A549 (cell line): Measurements from ENCODE around the gene SERPINA4.

Experiments
- CBX8 ChIP-seq: fragments of 200-600 bp; sonication (generic); IDR thresholded peaks from 2 replicates; pipeline ENCODE4 v1.6.1; 2016
- CEBPB ChIP-seq, 2 experiments: fragments of >200 bp in 1 of 2; sonication (Bioruptor Twin) in 1 of 2; formaldehyde crosslinking in 1 of 2; IDR thresholded peaks; 2 replicates each; pipeline ENCODE4 v1.6.1; 2012 to 2016
- CTCF ChIP-seq: fragments of >200 bp; sonication (Bioruptor Twin); formaldehyde crosslinking; IDR thresholded peaks from 3 replicates; pipeline ENCODE4 v1.5.1; 2016
- E2F6 ChIP-seq: IDR thresholded peaks from 2 replicates; pipeline ENCODE4 v1.6.1; 2012; ENCODE audit warnings: low read depth, borderline replicate concordance
- ELK1 ChIP-seq: fragments of 150-350 bp; IDR thresholded peaks from 2 replicates; pipeline ENCODE4 v1.6.1; 2014; ENCODE audit warnings: low read depth, mild to moderate bottlenecking, low read length
- KDM1A ChIP-seq: fragments of 200-600 bp; sonication (generic); IDR thresholded peaks from 2 replicates; pipeline ENCODE4 v1.6.1; 2016; ENCODE audit warnings: low read depth, mild to moderate bottlenecking
- NR3C1 ChIP-seq: fragments of >200 bp; sonication (Bioruptor Twin); formaldehyde crosslinking; IDR thresholded peaks from 3 replicates; pipeline ENCODE4 v1.6.1; 2017
- PBX3 ChIP-seq: IDR thresholded peaks from 2 replicates; pipeline ENCODE4 v1.6.1; 2012
- REST ChIP-seq: fragments of 200-600 bp; sonication (generic); IDR thresholded peaks from 2 replicates; pipeline ENCODE4 v1.6.1; 2016; ENCODE audit warnings: antibody characterized with exemption, mild to moderate bottlenecking, moderate library complexity
- SREBF2 ChIP-seq: fragments of 450-650 bp; IDR thresholded peaks from 2 replicates; pipeline ENCODE4 v1.6.1; 2014; ENCODE audit warnings: mild to moderate bottlenecking, moderate library complexity

GRCh38 chr14:94581127-94581999, 20.1 kb downstream of the SERPINA4 start, which contains the start of gene SERPINA5:
- TF ChIP-seq CTCF = no peak
- no peak for TF ChIP-seq NR3C1
- TF ChIP-seq ELK1 = no peak
- TF ChIP-seq PBX3 = no peak
- TF ChIP-seq KDM1A = no peak
- no peak for TF ChIP-seq E2F6
- no peak for TF ChIP-seq REST
- no peak for TF ChIP-seq SREBF2
- TF ChIP-seq CBX8 = no peak
- no peak for TF ChIP-seq CEBPB (IDR thresholded peaks at IDR 0.05)
